COLO668 (cell line): ENCODE measurements around the gene WNT9A.

Source experiments
- DNase-seq: peaks from one replicate; lab custom pipeline; 2025; ENCODE audit not compliant: unreplicated experiment; lab: John Stamatoyannopoulos, UW

The WNT9A gene

DNA sequence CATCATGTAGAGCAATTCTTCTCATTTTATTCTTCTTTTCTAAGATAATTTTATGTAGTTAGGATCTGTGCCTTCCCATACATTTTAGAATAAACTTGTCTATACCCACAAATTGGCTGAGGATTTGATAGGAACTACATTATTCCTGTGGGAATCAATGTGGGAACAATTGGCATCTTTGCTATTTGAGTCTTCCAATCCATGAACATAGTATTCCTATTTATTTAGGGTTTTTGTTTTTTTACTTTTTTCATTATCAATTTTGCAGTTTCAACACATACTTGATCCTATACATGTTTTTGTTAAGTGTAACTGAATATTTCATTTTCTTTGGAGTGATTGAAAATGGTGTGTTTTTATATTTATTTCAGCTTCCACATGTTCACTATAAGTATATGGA lies 8.1 kb upstream of the WNT9A start:
- no peak for DNase-seq

DNA sequence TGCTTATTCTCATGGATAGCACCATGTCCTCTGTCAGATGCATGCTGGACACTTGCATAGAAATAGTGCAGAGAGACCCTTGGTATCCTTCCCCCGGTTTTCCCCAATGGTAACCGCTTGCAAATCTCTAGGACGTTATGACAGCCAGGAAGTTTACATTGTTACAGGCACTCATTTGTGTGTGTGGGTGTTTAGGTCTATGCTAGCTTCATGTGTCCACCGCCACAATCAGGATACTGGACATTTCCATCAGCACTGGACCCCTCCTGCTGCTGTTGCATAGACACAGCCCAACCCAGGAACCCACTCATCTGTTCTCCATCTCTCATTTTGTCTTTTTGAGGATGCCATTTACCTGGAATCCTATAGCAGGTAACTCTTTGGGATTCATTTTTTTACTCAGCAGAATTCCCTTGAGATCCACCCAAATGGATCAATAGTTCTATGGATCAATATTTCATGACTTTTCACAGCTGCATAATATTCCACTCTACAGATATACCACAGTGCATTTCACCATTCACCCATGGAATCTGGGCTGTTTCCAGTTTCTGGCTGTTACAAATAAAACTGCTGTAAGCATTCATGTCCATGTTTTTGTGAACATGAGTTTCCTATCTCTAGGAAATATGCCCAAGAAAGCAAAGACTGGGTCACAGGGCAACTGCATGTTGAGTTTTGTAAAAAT lies 6.6 kb upstream of the WNT9A start:
- no peak for DNase-seq

DNA sequence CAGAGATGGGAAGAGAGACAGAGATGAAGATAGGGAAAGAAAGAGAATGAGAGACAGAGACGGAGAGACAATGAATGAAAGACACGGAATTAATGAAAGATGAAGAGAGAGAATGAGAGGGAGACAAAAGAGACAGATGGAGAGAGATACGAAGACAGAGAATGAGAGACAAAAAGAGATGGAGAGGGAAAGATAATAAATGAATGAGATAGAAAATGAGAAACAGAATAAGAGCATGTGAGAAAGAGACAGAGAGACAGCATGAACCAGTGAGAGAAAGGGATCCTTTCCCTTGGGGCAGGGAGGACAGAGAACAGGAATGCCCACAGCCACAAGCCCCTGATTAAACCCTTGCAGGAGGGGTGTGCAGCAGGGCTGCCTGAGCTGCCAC lies 5.3 kb upstream of the WNT9A start:
- no peak for DNase-seq

DNA sequence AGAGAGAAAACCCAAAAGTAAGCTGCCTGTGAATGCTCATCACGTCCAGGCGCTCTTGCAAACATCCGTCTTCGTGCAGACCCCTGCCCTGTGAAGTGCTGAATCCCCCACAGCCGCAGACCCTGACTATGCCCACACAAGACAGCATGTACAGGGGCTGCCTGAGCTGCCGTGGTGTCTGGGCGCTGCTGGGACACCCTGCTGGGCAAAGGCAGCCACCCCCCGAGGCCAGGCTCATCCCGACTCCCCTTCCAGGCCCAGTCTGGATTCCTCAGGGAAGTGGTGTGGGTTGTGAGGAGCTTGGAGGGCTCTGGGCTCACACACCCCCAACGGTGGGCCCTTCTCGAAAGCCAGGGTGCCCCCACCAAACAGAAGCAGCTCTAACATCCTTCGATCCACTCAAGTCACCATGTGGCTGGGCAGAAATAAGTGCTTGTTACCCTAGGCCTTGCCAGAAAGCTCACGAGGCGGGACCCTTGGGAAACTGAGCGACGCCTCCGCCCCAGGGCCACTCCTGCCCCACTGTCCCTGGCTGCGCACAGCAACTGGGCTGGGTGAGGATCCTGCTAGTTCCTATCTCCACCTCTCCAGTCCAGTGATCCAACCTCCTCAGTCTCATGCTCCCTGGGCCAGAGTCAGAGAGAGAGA lies 4.8 kb upstream of the WNT9A start:
- no peak for DNase-seq

DNA sequence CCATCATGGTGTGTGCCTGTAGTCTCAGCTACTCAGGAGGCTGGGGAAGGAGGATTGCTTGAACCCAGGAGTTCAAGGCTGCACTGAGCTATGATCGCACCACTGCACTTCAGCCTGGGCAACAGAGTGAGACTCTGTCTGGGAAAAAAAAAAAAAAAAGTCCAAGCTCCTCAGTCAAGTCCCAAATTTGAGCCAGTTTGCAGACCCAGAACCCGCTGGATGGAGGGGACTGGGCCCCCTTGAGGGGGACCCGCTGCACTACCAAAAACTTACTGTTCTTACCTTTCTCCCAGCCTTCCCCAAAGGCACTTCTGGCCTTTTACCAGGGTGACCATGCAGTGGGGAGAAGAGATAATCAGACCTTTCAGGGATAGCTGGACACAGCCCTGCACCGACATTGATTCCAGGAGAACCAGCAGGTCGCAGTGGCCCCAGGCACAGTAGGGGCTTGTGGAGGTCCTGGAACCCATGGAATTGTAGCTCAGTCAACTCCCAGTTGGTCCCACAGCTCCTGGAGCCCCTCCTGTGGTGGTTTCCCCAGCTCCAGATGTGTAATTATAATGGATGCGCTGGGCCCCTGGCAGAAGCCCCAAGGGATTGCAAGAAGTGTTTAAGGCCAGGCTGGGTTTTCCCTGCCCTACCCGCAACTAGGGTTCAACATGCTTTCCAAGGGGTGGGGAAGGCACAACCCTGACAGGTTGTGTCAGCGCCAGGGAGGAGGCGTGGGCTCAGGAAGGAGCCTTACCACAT lies 4.1 kb upstream of the WNT9A start:
- no peak for DNase-seq

DNA sequence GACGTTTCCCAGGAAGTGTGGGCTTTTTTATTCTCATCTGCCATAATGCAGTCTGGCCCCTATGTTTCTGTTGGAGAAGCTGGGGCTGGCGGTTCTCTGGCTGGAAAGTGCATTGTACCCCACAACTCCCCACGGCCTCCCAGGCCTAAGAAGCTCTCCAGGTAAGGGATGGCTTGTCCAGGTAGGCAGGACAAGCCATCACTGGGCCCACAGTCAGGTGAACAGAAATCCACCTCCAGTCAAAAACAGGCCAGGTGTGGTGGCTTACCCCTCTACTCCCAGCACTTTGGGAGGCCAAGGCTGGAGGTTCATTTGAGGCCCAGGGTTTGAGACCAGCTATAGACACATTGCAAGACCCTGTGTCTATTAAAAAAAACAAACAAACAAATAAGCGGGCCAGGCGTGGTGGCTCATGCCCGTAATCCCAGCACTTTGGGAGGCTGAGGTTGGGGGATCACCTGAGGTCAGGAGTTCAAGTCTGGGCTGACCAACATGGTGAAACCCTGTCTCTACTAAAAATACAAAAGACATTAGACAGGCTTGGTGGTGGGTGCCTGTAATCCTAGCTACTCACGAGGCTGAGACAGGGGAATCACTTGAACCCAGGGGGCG lies 3.1 kb upstream of the WNT9A start:
- DNase-seq, result no peak

DNA sequence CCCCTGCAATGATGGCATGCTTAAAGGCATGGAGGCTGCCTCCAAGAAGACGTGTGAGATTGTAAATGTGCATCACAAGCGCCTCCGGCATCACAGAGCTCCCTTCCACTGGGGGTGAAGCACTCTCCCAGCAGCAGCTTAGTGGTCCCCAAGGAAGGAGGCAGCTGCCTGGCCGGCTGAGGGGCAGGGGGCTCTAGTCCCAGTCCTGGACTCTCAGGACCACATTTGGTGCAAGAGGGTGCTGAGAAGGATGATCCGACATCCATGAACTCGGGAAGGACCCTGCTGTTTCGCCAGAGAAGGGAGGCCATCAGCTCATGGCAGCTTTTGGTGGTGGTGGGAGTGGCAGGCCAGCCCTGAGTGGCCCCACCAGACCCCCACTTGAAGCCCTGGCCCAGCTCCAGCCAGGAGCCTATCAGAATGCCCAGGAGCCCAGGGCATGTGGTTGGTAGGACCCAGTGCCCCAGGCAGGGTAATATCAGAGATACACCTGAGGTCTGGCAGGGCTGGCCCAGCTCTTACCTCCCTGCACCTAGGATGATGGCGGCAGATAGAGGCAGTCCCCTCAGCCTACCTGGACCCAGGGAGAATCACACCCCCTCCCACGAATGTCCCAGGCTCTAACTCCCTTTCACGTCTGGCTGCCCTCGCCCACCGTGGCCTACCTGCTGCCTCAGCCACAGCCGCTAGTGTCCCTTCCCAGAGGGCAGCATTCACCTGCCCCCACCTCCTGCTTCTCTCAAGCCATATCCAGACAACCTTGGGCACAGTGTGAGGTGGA lies 2.4 kb upstream of the WNT9A start:
- no peak for DNase-seq

DNA sequence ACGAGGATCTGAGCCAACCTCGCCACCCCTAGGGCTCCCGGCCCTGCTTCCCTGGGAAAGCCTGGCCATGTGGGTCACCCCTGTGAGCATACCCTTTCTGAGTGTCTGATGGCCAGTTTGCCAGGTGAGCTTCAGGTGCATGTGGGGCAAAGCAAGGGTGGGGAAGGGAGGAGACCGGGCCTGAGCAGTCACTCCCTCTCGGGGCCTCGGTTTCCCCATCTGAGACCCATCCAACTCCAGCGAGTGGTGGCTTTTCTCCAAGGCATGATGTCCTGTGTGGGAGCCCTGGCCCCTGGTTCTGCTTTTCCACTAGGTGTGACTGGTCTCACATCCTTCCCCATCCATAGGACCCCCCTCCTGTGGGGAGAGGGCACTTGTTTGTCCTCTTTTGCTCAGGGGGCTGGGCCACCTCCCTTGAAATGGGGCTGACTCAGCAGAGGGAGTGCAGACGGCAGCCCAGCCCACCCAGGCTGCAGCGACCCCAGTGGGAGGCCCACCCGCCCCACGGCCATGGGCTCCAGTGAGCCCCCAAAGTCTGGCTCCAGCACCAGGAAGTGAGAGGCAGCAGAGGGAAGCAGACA lies 1.7 kb upstream of the WNT9A start:
- DNase-seq, result no peak

DNA sequence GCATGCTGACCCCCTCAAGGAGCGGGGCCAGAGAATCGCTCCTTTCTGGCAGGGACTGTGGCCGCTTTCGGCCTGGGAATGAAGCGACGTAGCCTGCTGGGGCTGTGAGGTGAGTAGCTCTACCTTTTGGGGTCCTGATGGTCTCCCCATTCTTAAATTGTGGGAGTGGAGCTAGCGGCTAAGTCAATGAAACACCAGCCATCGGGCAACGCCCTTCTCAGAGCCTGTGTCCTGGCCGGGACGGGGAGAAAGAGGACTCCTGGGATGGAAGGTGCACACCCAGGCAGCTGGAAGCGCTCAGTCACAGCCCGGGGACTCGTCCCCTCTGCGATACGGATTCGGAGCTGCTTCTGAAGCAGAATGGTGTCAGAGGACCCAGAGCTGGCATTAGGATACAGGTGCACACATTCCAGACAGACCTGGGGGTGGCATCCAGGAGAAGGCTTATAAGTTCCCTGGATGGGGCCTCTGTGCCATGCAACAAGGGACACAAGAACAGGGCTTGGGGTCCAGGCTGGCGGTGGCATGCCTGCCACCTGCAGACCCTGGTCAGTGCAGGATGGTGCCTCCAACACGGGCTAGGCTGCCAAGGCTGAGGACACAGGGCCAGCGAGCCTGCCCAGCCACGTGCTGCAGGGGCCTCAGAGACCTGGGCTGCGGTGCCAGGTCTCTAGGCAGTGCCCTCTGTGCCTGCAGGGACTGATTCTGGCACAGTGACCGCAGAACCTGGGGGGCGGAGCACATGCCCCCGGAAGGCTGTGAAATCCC lies 945 bp upstream of the WNT9A start:
- DNase-seq, result peak; percentile 33

DNA sequence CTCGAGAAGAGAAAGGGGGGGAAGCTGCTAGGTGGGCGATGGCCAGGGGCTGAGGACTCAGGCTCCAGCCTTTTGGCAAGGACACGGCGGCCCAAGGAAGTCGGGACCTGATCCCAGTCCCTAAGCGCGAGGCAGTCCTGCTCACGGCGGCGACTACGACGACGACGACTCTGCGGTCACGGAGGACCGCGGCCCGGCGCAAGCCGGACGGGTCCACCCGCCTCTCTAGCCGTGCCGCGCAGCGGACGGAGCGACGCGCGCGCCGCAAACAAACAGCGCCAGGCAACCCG lies 401 bp downstream of the WNT9A start:
- no peak for DNase-seq

DNA sequence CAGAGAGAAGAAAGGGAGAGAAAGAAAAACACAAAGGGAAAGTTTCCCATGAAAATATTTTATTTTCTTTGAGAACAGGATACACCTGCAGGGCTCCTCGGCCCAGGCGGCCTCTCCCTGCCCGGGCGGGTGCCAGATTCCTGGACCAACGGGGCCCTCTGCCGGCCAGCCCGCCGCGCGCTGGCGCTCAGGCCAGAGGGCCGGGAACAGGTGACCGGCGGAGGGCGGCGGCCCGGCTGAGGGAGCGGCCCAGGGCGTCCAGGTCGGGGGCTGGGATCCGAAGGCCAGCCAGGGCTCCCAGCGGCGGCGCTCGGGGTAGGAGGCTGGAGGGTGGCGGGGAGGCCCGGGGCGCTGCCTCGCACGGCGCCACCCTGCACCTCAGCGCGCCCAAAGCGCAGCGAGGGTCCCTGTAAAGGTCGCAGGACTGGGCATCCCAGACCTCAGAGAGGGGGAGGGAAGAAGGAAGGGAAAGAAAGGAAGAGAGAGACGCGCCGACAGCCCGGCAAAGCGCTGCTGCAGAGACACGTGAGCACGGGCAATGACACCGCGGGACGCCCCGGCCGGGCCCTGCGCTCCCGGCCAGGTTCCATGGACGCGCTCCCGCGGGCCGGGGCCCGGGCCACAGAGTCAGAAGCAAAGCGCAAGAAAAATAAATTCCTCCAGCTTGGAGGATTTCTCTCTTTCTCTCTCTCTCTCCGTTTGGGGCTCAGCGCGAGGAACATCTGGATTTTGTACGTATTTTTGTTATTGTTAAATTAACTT lies 927 bp downstream of the WNT9A start:
- DNase-seq, result peak; percentile 94

DNA sequence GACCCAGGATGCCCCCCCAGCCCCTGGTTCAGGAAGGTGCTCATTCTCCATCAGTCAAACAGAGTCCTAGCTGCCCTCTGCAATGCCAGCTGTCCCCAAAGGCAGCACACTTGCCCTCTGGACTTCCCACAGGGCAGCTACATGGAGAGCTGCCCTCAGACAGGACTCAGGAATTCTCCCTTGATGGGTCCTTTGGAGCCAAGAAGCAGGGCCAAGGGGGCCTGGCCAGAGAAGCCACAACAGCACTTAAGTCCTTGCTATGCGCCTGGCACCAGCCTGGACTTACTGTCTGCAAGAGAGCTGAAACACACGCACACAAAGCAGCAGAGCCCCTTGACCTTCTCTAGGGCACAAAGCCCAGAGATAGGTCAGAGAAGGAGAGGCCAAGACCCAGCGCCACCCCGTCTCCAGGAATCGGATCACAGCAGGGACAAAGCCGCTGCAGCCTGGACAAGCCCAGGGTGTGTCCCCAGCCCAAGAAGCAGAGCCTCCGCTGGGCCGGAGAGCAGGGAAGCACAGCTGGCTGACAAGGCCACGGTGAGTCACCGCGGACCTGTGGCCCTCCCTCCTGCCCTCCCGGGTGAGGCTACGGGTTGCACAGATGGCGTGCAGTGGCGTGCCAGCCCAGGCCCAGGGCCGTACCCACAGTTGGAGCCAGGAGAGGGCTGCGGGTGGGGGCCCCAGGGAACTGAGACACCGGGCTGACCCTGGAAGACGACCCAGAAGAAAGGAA lies 1.7 kb downstream of the WNT9A start:
- peak; percentile 94 for DNase-seq

DNA sequence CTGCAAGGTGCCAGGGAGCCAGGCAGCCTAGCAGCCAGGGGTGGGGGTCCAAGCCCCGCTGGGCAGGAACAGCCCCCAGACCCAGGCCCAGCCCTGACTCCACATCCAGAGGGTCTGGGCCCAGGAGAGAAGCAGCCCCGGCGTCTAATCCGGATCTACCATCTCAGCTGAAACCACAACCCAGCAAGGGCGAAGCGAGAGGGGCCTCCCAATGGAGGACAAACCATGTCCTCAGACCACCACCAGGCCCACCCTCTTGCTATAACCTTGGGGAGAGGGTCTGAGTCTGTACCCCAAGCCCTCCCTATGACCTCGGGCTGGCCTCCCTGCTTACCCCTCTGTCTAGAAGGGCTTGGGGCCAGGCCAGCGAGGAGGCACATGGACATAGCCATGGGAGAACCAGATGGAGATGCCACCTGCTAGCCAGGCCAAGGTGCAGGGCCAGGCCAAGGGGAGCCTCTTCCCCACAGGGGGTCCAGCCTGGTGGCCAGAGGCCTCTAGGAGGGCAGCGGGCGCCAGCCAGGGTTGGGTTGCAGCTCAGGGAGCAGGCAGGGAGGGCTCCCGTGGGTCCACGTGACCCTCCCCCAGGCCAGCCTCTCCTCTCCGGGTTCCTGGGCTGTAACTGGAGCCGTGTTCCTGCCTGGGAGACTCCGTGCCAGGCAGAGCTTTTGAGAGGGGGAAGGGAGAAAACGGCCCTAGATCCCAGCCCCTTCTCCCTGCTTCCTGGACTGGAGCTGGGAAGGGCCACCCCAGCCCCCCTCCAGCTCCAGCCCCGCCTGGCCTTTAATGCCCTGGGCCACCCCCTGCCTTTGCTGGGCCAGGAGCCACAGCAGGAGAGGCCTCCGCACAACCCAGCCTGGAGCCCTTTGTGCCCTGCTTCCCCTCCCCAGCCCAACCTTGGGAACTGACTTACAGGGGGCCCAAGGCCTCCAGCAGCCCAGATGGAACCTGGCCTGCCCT lies 2.5 kb downstream of the WNT9A start:
- DNase-seq, result peak; percentile 85

DNA sequence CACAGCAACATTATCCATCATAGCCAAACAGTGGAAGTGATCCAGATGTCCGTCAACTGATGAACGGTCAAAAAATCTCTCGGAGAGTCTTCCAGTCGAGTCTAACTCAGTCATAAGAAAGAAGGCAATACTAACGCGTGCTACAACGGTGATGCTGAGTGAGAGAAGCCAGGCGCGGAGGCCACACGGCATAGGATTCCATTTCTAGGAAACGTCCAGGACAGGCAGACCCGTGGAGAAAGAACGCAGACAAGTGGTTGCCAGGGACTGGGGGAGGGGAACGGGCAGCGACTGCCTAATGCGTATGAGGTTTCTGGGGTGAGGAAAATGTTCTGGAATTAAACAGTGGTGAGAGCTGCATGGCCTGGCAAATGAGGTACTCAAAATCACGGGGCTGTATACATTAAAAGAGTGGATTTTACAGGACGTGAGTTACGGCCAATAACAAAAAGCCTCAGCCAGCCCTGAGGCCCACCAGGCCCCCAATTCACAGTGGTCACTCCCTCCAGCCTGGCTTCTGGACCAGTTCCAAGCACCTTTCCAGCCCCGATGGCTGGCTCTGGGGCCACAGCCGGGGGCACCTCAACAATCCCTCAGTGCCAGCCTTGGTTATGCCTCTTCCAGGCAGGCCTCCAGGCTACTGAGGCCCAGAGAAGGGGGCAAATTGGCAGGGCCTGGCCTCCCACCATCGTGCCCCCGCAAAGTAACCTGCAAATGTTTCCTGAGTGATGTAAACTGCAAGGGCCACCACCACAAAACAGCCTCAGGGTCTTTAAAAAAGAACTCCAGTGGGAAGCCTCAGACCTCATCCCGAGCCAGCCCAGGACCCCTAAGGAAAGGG lies 3.4 kb downstream of the WNT9A start:
- DNase-seq, result no peak

DNA sequence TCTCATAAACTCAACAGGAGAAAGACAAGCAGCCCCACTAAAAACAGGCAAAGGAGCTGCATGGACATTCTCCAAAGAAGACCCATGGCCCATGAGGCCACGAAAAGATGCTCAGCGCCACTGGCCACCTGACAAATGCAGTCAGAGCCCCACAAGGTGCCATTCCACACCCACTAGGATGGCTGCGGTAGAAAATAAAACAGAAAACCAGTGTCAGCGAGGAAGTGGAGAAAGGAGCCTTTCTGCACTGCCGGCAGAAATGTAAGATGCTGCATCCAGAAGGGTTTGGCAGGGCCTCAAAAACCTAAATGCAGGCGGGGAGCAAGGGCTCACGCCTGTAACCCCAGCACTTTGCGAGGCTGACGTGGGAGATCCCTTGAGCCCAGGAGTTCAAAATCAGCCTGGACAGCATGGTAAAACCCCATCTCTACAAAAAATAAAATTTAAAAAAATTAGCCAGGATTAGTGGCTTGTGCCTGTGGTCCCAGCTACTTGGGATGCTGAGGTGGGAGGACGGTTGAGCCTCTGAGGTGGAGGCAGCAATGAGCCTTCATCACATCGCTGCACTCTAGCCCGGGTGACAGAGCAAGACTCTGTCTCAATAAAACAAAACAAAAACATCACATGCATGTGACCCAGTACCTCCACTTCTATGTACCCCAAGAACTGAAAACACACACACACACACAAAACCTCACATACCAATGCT lies 4.2 kb downstream of the WNT9A start:
- no peak for DNase-seq

DNA sequence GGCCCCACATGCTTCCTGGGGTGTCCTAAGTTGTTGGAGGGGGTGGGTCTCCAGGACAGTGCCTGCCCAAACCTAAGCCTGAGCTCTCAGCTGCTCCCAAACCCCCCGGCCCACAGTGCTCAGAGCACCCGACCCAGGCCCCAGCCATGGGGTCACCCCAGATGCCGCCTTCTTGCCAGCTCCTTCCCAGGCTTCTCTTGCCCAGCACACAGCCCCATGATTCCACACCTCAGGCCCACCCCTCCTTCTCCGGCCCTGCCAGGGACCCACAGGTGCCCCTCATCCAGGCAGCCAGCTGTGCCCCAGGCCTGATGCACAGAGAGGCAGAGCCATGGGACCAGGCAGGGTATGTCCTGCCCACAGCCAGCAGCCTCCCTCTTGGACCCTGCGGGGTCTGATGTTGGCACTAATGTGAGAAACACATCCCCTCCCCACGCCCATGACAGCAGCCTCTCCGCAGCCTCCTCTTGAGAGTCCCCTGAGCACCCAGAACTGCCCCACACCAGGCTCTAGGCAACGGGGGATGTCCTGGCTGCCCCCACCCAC lies 4.9 kb downstream of the WNT9A start:
- no peak for DNase-seq
